HG03354 (cell line): ENCODE data around the gene RAB31.

Source experiments
- ATAC-seq: cut with Tn5 transposase; IDR thresholded peaks from one replicate; pipeline ENCODE4 v1.9.1; 2021; ENCODE audit warnings: mild to moderate bottlenecking; ENCODE audit not compliant: unreplicated experiment, poor library complexity, severe bottlenecking

The RAB31 gene

GRCh38 chr18:9808295-9809241, 100.5 kb downstream of the RAB31 start:
- ATAC-seq = no peak

GRCh38 chr18:9809697-9810096, 101.6 kb downstream of the RAB31 start:
- no peak for ATAC-seq

GRCh38 chr18:9810299-9810698, 102.2 kb downstream of the RAB31 start:
- ATAC-seq = no peak

GRCh38 chr18:9810994-9811705, 103.0 kb downstream of the RAB31 start:
- no peak for ATAC-seq

GRCh38 chr18:9811978-9812377, 103.9 kb downstream of the RAB31 start:
- ATAC-seq = no peak

GRCh38 chr18:9814431-9814830, 106.3 kb downstream of the RAB31 start:
- no peak for ATAC-seq

GRCh38 chr18:9817286-9817685, 109.2 kb downstream of the RAB31 start:
- ATAC-seq = no peak

- no peak for ATAC-seq
Measured at GRCh38 chr18:9817725-9818422, 109.8 kb downstream of the RAB31 start.

GRCh38 chr18:9818423-9818734, 110.3 kb downstream of the RAB31 start:
- ATAC-seq = no peak

GRCh38 chr18:9820127-9820526, 112.0 kb downstream of the RAB31 start:
- no peak for ATAC-seq

GRCh38 chr18:9820719-9821118, 112.6 kb downstream of the RAB31 start:
- ATAC-seq = no peak

- ATAC-seq = no peak
Measured at GRCh38 chr18:9822587-9823185, 114.6 kb downstream of the RAB31 start.

GRCh38 chr18:9823805-9824473, 115.8 kb downstream of the RAB31 start:
- ATAC-seq = no peak

- no peak for ATAC-seq
Measured at GRCh38 chr18:9824474-9824832, 116.4 kb downstream of the RAB31 start.

GRCh38 chr18:9824952-9825371, 116.9 kb downstream of the RAB31 start:
- no peak for ATAC-seq

- ATAC-seq = no peak
Measured at GRCh38 chr18:9825571-9826073, 117.5 kb downstream of the RAB31 start.

GRCh38 chr18:9826685-9827084, 118.6 kb downstream of the RAB31 start:
- ATAC-seq = no peak

- ATAC-seq = no peak
Measured at GRCh38 chr18:9827211-9827792, 119.2 kb downstream of the RAB31 start.
